ENCODE results near the gene APOBEC3F.
"Not testable (repeated sequence)": the region's sequence is repeated elsewhere in the genome, so short reads cannot be mapped to it uniquely, and the experiment has no call there.

The APOBEC3F gene

GRCh38 chr22:39040538-39041296, at the start of gene APOBEC3F:
Gene APOBEC3F (plus strand): TSS chr22:39040864. CDS start chr22:39040961, 97 bp downstream.
- CTCF ChIA-PET = not testable (repeated sequence)
- peaks cover 19% of the 10 kb centered on the region for H3K36me3 Mint-ChIP-seq
- H3K27ac Mint-ChIP-seq = peak within 1 kb of the TSS; percentile 89

GRCh38 chr22:38992871-38993371, 47.7 kb upstream of the APOBEC3F start:
- not testable (repeated sequence) for H3K36me3 Mint-ChIP-seq, H3K27ac Mint-ChIP-seq, H3K9me3 Mint-ChIP-seq, H3K4me3 Mint-ChIP-seq
- peak; percentile 34 for DNase-seq
- CTCF ChIA-PET = interaction anchor here (2.4 kb wide), 1 partner anchor 10 kb away, joined by 11 read pairs; no protein-coding TSS in a partner anchor
- Mint-ChIP-seq H3K4me1 (peaks cover 40% of the 10 kb centered on the region), H3K27me3 (peaks cover 56% of the 10 kb centered on the region)

More at GRCh38 chr22:39040538-39041296, at the start of gene APOBEC3F:
- H3K9me3 Mint-ChIP-seq, H3K27me3 Mint-ChIP-seq: not testable (repeated sequence)
- Mint-ChIP-seq H3K4me3 (peak within 1 kb of the TSS; percentile 86), H3K4me1 (peaks cover 62% of the 10 kb centered on the region)
- peak; percentile 90 for DNase-seq

- CTCF ChIA-PET = interaction anchor here (1.5 to 2.0 kb wide), 2 partner anchors 10 to 127 kb away, joined by 7 to 9 read pairs; no protein-coding TSS in a partner anchor
- H3K27me3 Mint-ChIP-seq = peaks cover 65% of the 10 kb centered on the region
- H3K9me3 Mint-ChIP-seq = peaks cover 6% of the 10 kb centered on the region
- H3K27ac Mint-ChIP-seq = no peak overlapping the region
- no peak overlapping the region for H3K4me3 Mint-ChIP-seq
- no peaks in the 10 kb centered on the region for H3K36me3 Mint-ChIP-seq
- no peak for DNase-seq
- H3K4me1 Mint-ChIP-seq = peaks cover 15% of the 10 kb centered on the region
Observed at GRCh38 chr22:38996105-38996504, 44.6 kb upstream of the APOBEC3F start.

- Mint-ChIP-seq H3K9me3 (peaks cover 6% of the 10 kb centered on the region), H3K27ac (no peak overlapping the region), H3K4me3 (no peak overlapping the region), H3K36me3 (no peaks in the 10 kb centered on the region), H3K27me3 (peaks cover 62% of the 10 kb centered on the region), H3K4me1 (peaks cover 15% of the 10 kb centered on the region)
- DNase-seq = no peak
- CTCF ChIA-PET = interaction anchor here (1.2 to 1.5 kb wide), 2 partner anchors 9 to 127 kb away, joined by 5 to 9 read pairs; no protein-coding TSS in a partner anchor
Observed at GRCh38 chr22:38997518-38997917, 43.1 kb upstream of the APOBEC3F start.

GRCh38 chr22:39003165-39003638, 37.5 kb upstream of the APOBEC3F start:
- peaks cover 2% of the 10 kb centered on the region for H3K9me3 Mint-ChIP-seq
- DNase-seq = peak; percentile 86
- H3K4me1 Mint-ChIP-seq = peaks cover 15% of the 10 kb centered on the region
- no peak overlapping the region for H3K27ac Mint-ChIP-seq
- H3K27me3 Mint-ChIP-seq = peaks cover 49% of the 10 kb centered on the region
- H3K4me3 Mint-ChIP-seq = no peak overlapping the region
- CTCF ChIA-PET = interaction anchor here (0.5 to 4.6 kb wide), 24 partner anchors 10 to 308 kb away, joined by 3 to 81 read pairs (median 4); partner anchors contain the start of genes APOBEC3B and APOBEC3C
- H3K36me3 Mint-ChIP-seq = no peaks in the 10 kb centered on the region

GRCh38 chr22:39007177-39007576, 33.5 kb upstream of the APOBEC3F start:
- H3K4me3 Mint-ChIP-seq = no peak overlapping the region
- no peaks in the 10 kb centered on the region for H3K9me3 Mint-ChIP-seq
- no peaks in the 10 kb centered on the region for H3K36me3 Mint-ChIP-seq
- H3K27me3 Mint-ChIP-seq = peaks cover 40% of the 10 kb centered on the region
- no peak for DNase-seq
- no peak overlapping the region for H3K27ac Mint-ChIP-seq
- CTCF ChIA-PET = interaction anchor here (0.6 to 2.7 kb wide), 8 partner anchors 11 to 300 kb away, joined by 3 to 9 read pairs (median 3); no protein-coding TSS in a partner anchor
- peaks cover 28% of the 10 kb centered on the region for H3K4me1 Mint-ChIP-seq

- DNase-seq, H3K36me3 Mint-ChIP-seq, H3K4me3 Mint-ChIP-seq, H3K27ac Mint-ChIP-seq, H3K9me3 Mint-ChIP-seq: not testable (repeated sequence)
- Mint-ChIP-seq H3K4me1 (peaks cover 27% of the 10 kb centered on the region), H3K27me3 (peaks cover 35% of the 10 kb centered on the region)
- CTCF ChIA-PET = interaction anchor here (0.8 to 1.1 kb wide), 2 partner anchors 110 to 128 kb away, joined by 3 to 4 read pairs; no protein-coding TSS in a partner anchor
Observed at GRCh38 chr22:39008271-39008850, 32.3 kb upstream of the APOBEC3F start.

GRCh38 chr22:39010946-39011345, 29.7 kb upstream of the APOBEC3F start:
- H3K9me3 Mint-ChIP-seq = no peaks in the 10 kb centered on the region
- DNase-seq = no peak
- H3K27me3 Mint-ChIP-seq = peaks cover 17% of the 10 kb centered on the region
- peaks cover 12% of the 10 kb centered on the region for H3K36me3 Mint-ChIP-seq
- CTCF ChIA-PET = interaction anchor here (0.7 kb wide), 1 partner anchor 57 kb away, joined by 3 read pairs; no protein-coding TSS in a partner anchor
- H3K27ac Mint-ChIP-seq = no peak overlapping the region
- H3K4me3 Mint-ChIP-seq = no peak overlapping the region
- peaks cover 44% of the 10 kb centered on the region for H3K4me1 Mint-ChIP-seq

- H3K27ac Mint-ChIP-seq = peak overlapping the region; percentile 80
- no peak for DNase-seq
- peak overlapping the region; percentile 48 for H3K4me3 Mint-ChIP-seq
- CTCF ChIA-PET = interaction anchor here (0.6 to 2.2 kb wide), 6 partner anchors 9 to 143 kb away, joined by 3 to 11 read pairs (median 4); no protein-coding TSS in a partner anchor
- H3K4me1 Mint-ChIP-seq = peaks cover 53% of the 10 kb centered on the region
- H3K36me3 Mint-ChIP-seq = peaks cover 17% of the 10 kb centered on the region
- H3K9me3 Mint-ChIP-seq = no peaks in the 10 kb centered on the region
- peaks cover 9% of the 10 kb centered on the region for H3K27me3 Mint-ChIP-seq
Observed at GRCh38 chr22:39012533-39013511, 27.8 kb upstream of the APOBEC3F start.

GRCh38 chr22:39013561-39013941, 27.1 kb upstream of the APOBEC3F start:
- peaks cover 22% of the 10 kb centered on the region for H3K36me3 Mint-ChIP-seq
- H3K27ac Mint-ChIP-seq = peak overlapping the region; percentile 90
- peaks cover 56% of the 10 kb centered on the region for H3K4me1 Mint-ChIP-seq
- not testable (repeated sequence) for H3K27me3 Mint-ChIP-seq, H3K9me3 Mint-ChIP-seq, DNase-seq
- CTCF ChIA-PET = interaction anchor here (1.0 to 2.2 kb wide), 5 partner anchors 10 to 144 kb away, joined by 3 to 11 read pairs (median 4); no protein-coding TSS in a partner anchor
- peak overlapping the region; percentile 98 for H3K4me3 Mint-ChIP-seq

- peak; percentile 92 for DNase-seq
- peak within 1 kb of the TSS; percentile 90 for H3K27ac Mint-ChIP-seq
- peak within 1 kb of the TSS; percentile 98 for H3K4me3 Mint-ChIP-seq
- CTCF ChIA-PET = interaction anchor here (1.0 to 2.2 kb wide), 6 partner anchors 11 to 144 kb away, joined by 3 to 11 read pairs (median 4); no protein-coding TSS in a partner anchor
- H3K36me3 Mint-ChIP-seq = peaks cover 26% of the 10 kb centered on the region
- H3K4me1 Mint-ChIP-seq = peaks cover 60% of the 10 kb centered on the region
- H3K27me3 Mint-ChIP-seq = peaks cover 4% of the 10 kb centered on the region
- H3K9me3 Mint-ChIP-seq = no peaks in the 10 kb centered on the region
Observed at GRCh38 chr22:39013942-39014722, 26.5 kb upstream of the APOBEC3F start, which contains the start of gene APOBEC3C. Gene APOBEC3C (plus strand): TSS chr22:39014257. CDS start chr22:39014363, 106 bp downstream.

GRCh38 chr22:39014723-39015121, 25.9 kb upstream of the APOBEC3F start:
- not testable (repeated sequence) for H3K9me3 Mint-ChIP-seq, DNase-seq, H3K27me3 Mint-ChIP-seq
- H3K36me3 Mint-ChIP-seq = peaks cover 29% of the 10 kb centered on the region
- CTCF ChIA-PET = interaction anchor here (1.0 to 2.2 kb wide), 3 partner anchors 76 to 144 kb away, joined by 3 to 11 read pairs (median 7); no protein-coding TSS in a partner anchor
- H3K4me3 Mint-ChIP-seq = peak overlapping the region; percentile 98
- H3K4me1 Mint-ChIP-seq = peaks cover 64% of the 10 kb centered on the region
- H3K27ac Mint-ChIP-seq = peak overlapping the region; percentile 90
